ENCODE results near the gene ZNF253. TPM values are rescaled to one million over a fixed set of nuclear protein-coding genes. Genes with fewer than 3 reads are reported as not detected.

ZNF253 gene
- total and polyA plus RNA-seq, 9 of the 15 experiments (the other 6 are each of a cell fraction or from before 2014, with no cell fraction given): 4.0 to 14.4 (median 7.5) TPM

- peak; percentile 15; the same call in 1 of the 2 replicates for TF ChIP-seq REST (IDR thresholded peaks at IDR 0.05; ENCODE audit: borderline replicate concordance)
- TF ChIP-seq REST (CRISPR knock-in tag; IDR thresholded peaks at IDR 0.05; ENCODE audit: low read depth): no peak
- TF ChIP-seq ESRRA (IDR thresholded peaks at IDR 0.05; ENCODE audit: borderline replicate concordance, low read depth): peak; percentile 56; the same call in 1 of the 2 replicates
- TF ChIP-seq TRIM24 (IDR thresholded peaks at IDR 0.05): no peak
- no peak for TF ChIP-seq SFPQ (IDR thresholded peaks at IDR 0.05; ENCODE audit: low read depth, low read length)
- 0 out of 2 replicates have a peak, but pooled peaks have one; percentile 15 for TF ChIP-seq DPF2 (IDR thresholded peaks at IDR 0.05)
- peak; percentile 25; the same call in 1 of the 2 replicates for TF ChIP-seq NR1H2 (CRISPR knock-in tag; IDR thresholded peaks at IDR 0.05)
- TF ChIP-seq ZNF212 (CRISPR knock-in tag; IDR thresholded peaks at IDR 0.05): no peak
- TF ChIP-seq RBM39 (optimal IDR thresholded peaks at IDR 0.05; ENCODE audit: low read depth, low read length): no peak
- no peak for TF ChIP-seq CSDE1 (IDR thresholded peaks at IDR 0.05)
- TF ChIP-seq EGR1 (conservative IDR thresholded peaks at IDR 0.05): no peak
- TF ChIP-seq ZBTB33 (CRISPR knock-in tag; IDR thresholded peaks at IDR 0.05): no peak
- no peak for TF ChIP-seq ARNT (IDR thresholded peaks at IDR 0.05)
- TF ChIP-seq GABPB2 (CRISPR knock-in tag; conservative IDR thresholded peaks at IDR 0.05): no peak
- TF ChIP-seq JUN (IDR thresholded peaks at IDR 0.05; ENCODE audit: borderline replicate concordance, low read depth, low read length): peak; percentile 5; the same call in 1 of the 2 replicates
- no peak for TF ChIP-seq JUN (CRISPR knock-in tag; IDR thresholded peaks at IDR 0.05; ENCODE audit: borderline replicate concordance)
- TF ChIP-seq BCL6 (CRISPR knock-in tag; IDR thresholded peaks at IDR 0.05): no peak
Measured at GRCh38 chr19:19865750-19866610, at the start of gene ZNF253 (continued).

Measured in K562 (cell line).